Smooth muscle cell (in vitro differentiated cells): ENCODE results near the gene TFIP11. TPM values are rescaled to one million over a fixed set of nuclear protein-coding genes. Genes with fewer than 3 reads are reported as not detected.

ENCODE experiments used
- DNase-seq: peaks from one replicate; lab custom pipeline; 2025; ENCODE audit not compliant: unreplicated experiment; lab: John Stamatoyannopoulos, UW
- H2AFZ ChIP-seq: fragments of 200-600 bp; sonication (generic); 2 replicates; pipeline ENCODE4 v1.6.0; 2016; ENCODE audit warnings: antibody characterized with exemption, low read depth, mild to moderate bottlenecking
- H3F3A ChIP-seq: fragments of 200-600 bp; sonication (generic); 2 replicates; pipeline ENCODE4 v1.6.0; 2017; ENCODE audit warnings: antibody characterized with exemption, low read depth
- H3K27ac ChIP-seq: fragments of 200-600 bp; sonication (generic); 2 replicates; pipeline ENCODE4 v1.5.1; 2016; ENCODE audit warnings: low read depth, mild to moderate bottlenecking
- H3K27me3 ChIP-seq: fragments of 200-600 bp; sonication (generic); 2 replicates; pipeline ENCODE4 v1.6.1; 2016; ENCODE audit warnings: low read depth, mild to moderate bottlenecking
- H3K36me3 ChIP-seq: fragments of 200-600 bp; sonication (generic); 2 replicates; pipeline ENCODE4 v1.5.1; 2016; ENCODE audit warnings: low read depth
- H3K4me1 ChIP-seq: fragments of 200-600 bp; sonication (generic); 2 replicates; pipeline ENCODE4 v1.5.1; 2016; ENCODE audit warnings: low read depth
- H3K4me2 ChIP-seq: fragments of 200-600 bp; sonication (generic); 2 replicates; pipeline ENCODE4 v1.6.0; 2016; ENCODE audit warnings: mild to moderate bottlenecking
- H3K4me3 ChIP-seq: fragments of 200-600 bp; sonication (generic); 2 replicates; pipeline ENCODE4 v1.5.1; 2016; ENCODE audit warnings: mild to moderate bottlenecking
- H3K79me2 ChIP-seq: fragments of 200-600 bp; sonication (generic); 2 replicates; pipeline ENCODE4 v1.6.0; 2016; ENCODE audit warnings: low read depth, mild to moderate bottlenecking
- H3K9ac ChIP-seq: fragments of 200-600 bp; sonication (generic); 2 replicates; pipeline ENCODE4 v1.6.0; 2016; ENCODE audit warnings: low read depth
- H3K9me3 ChIP-seq: fragments of 200-600 bp; sonication (generic); replicated peaks from 2 replicates; pipeline ENCODE4 v1.5.1; 2016; ENCODE audit warnings: low read depth
- H4K20me1 ChIP-seq: fragments of 200-600 bp; sonication (generic); 2 replicates; pipeline ENCODE4 v1.6.0; 2016; ENCODE audit warnings: low read depth
- WGBS: methylation state at CpG from one replicate; pipeline ENCODE4 v1.1.7; 2016; ENCODE audit warnings: low lambda C conversion rate; 5-methylcytosine and 5-hydroxymethylcytosine counted together
- polyA plus RNA-seq: library from polyadenylated mRNA; unstranded; fragments of >200 nt; fragmentation: Nextera tagmentation; extraction: Ambion mirVana; gene quantifications from 2 replicates; pipeline ENCODE4 v1.2.1, GENCODE V29; 2016
- total RNA-seq: library from RNA; depleted of rRNA; stranded (reverse); fragments of >200 nt; gene quantifications from 2 replicates; pipeline ENCODE4 v1.2.3, GENCODE V29; 2014
- TF ChIP-seq, protein P1 (sequence below): fragments of 200-600 bp; sonication (generic); IDR thresholded peaks from 2 replicates; pipeline ENCODE4 v1.5.1; 2017; ENCODE audit warnings: borderline replicate concordance, mild to moderate bottlenecking, antibody characterized with exemption; ENCODE audit not compliant: insufficient read depth, poor library complexity, severe bottlenecking

Gene TFIP11
- total and polyA plus RNA-seq, 2 experiments from 2014 or later = 22.5 to 25.7 TPM

DNA sequence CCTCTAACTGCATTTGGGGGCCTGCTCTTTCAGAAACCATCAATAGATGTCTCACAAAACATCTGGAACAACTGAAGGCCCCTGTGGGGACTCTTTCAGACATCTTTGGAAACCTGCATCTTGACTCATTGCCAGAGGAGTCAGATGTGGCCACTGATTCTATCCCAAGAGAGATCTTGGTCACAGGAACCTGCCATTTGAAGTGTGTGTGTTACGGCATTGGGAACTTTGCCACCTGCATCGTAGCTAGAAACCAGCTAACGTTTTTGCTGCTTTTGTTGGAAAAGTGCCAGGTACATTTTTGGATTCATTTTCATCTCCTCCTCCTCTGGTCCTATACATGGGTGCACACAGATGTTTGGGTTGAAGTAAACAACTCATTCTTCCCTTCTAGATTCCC is 24.3 kb downstream of the TFIP11 start:
- H3F3A ChIP-seq = no peaks in the 10 kb centered on the region
- no peak overlapping the region for H2AFZ ChIP-seq
- TF ChIP-seq, protein P1, sequence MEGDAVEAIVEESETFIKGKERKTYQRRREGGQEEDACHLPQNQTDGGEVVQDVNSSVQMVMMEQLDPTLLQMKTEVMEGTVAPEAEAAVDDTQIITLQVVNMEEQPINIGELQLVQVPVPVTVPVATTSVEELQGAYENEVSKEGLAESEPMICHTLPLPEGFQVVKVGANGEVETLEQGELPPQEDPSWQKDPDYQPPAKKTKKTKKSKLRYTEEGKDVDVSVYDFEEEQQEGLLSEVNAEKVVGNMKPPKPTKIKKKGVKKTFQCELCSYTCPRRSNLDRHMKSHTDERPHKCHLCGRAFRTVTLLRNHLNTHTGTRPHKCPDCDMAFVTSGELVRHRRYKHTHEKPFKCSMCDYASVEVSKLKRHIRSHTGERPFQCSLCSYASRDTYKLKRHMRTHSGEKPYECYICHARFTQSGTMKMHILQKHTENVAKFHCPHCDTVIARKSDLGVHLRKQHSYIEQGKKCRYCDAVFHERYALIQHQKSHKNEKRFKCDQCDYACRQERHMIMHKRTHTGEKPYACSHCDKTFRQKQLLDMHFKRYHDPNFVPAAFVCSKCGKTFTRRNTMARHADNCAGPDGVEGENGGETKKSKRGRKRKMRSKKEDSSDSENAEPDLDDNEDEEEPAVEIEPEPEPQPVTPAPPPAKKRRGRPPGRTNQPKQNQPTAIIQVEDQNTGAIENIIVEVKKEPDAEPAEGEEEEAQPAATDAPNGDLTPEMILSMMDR = no peak
- DNase-seq = no peak
- no peak overlapping the region for H3K9ac ChIP-seq
- H3K27ac ChIP-seq = no peak overlapping the region
- H3K4me1 ChIP-seq = peaks cover 7% of the 10 kb centered on the region
- no peaks in the 10 kb centered on the region for H4K20me1 ChIP-seq
- H3K4me2 ChIP-seq = no peak overlapping the region
- peaks cover 25% of the 10 kb centered on the region for H3K36me3 ChIP-seq
- no peak overlapping the region for H3K4me3 ChIP-seq
- H3K79me2 ChIP-seq = peaks cover 18% of the 10 kb centered on the region
- H3K9me3 ChIP-seq = no peaks in the 10 kb centered on the region
- H3K27me3 ChIP-seq = no peaks in the 10 kb centered on the region
- 89% methylated on average over 3 of the region's 3 CpGs for WGBS

DNA sequence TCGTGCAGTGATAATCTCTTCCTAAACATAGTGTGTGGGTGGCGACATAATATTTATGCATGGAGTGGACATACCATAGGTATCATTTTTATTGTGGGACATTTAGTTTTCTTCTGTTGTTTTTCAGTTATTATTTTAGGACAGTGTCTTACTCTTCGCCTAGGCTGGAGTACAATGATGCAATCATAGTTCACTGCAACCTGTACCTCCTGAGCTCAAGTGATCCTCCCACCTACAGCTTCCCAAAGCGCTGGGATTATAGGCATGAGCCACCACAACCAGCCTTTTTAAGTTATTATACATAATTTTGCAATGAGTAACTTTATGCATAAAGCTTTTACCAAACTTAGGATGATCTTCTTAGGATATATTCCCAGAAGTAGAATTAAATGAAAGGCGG is 25.9 kb downstream of the TFIP11 start:
- Histone ChIP-seq H3K27ac (no peak overlapping the region), H3K4me1 (peaks cover 22% of the 10 kb centered on the region), H3K4me2 (no peak overlapping the region), H3K9me3 (no peaks in the 10 kb centered on the region), H3F3A (peaks cover 11% of the 10 kb centered on the region), H3K36me3 (peaks cover 19% of the 10 kb centered on the region), H3K4me3 (no peak overlapping the region), H3K9ac (no peak overlapping the region), H2AFZ (no peak overlapping the region), H4K20me1 (no peaks in the 10 kb centered on the region), H3K27me3 (no peaks in the 10 kb centered on the region), H3K79me2 (peaks cover 18% of the 10 kb centered on the region)
- WGBS = 85% methylated on average over 5 of the region's 5 CpGs
- TF ChIP-seq, protein P1 = no peak
- no peak for DNase-seq

DNA sequence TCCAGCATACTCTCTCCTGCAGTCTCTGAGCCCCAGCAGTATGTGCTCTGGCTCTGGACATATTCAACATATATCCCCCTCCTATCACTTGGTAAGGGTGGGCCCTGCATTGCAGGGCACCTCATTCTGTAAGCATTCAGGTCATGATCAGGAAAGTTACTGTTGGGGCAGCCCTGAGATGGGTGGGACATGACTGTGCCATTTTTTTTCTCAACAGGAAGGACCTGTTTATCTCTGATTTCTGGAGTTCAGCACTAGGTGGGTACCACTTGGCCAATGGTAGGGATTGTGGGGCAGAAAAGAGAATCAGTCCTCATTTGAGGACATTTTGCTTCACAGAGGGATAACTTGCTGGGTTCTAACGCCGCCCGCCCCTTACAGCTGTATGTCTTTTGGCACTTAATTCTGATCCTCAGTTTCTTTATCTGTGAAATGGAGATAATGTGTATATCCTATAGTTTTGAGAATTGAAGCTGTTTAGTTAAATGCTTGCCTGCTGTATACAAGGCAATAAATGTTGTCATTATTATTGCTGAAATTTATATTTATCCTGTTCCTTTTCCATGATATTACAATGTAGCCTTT is 26.4 kb downstream of the TFIP11 start:
- Histone ChIP-seq H3K9ac (no peak overlapping the region), H3F3A (peaks cover 11% of the 10 kb centered on the region), H3K4me1 (peaks cover 25% of the 10 kb centered on the region), H3K9me3 (no peaks in the 10 kb centered on the region), H3K79me2 (peaks cover 18% of the 10 kb centered on the region), H3K4me3 (no peak overlapping the region), H3K4me2 (no peak overlapping the region), H3K36me3 (peaks cover 14% of the 10 kb centered on the region), H4K20me1 (no peaks in the 10 kb centered on the region), H3K27me3 (no peaks in the 10 kb centered on the region), H3K27ac (peak overlapping the region; percentile 98), H2AFZ (no peak overlapping the region)
- WGBS = 63% methylated on average over 3 of the region's 3 CpGs
- TF ChIP-seq, protein P1 = no peak
- no peak for DNase-seq

DNA sequence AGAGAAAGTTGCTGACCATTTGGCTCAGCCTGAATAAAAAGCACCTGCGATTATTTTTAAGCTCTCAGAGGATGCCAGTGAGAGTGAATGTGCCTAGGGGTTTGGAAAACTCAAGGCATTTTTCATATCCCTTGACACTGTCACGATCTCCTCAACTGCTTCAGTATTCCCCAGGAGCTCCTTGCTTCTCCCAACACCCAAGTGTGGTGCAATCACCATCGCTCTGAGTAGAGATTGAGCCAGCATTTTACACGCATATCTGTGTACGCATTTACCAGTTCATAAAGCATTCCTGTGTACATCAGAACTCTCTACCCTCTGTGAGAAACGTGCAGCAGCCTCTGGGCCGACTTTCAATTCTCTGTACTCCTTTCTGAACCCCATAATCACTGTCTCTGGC is 27.3 kb downstream of the TFIP11 start:
- TF ChIP-seq, protein P1 = no peak
- Histone ChIP-seq H3K79me2 (peaks cover 18% of the 10 kb centered on the region), H3K4me1 (peaks cover 25% of the 10 kb centered on the region), H3K27ac (peak overlapping the region; percentile 98), H3K4me3 (peak overlapping the region; percentile 84), H4K20me1 (no peaks in the 10 kb centered on the region), H3K9ac (peak overlapping the region; percentile 99), H2AFZ (no peak overlapping the region), H3K9me3 (no peaks in the 10 kb centered on the region), H3F3A (peaks cover 11% of the 10 kb centered on the region), H3K27me3 (no peaks in the 10 kb centered on the region), H3K4me2 (peak overlapping the region; percentile 96), H3K36me3 (peaks cover 9% of the 10 kb centered on the region)
- WGBS = 89% methylated on average over 7 of the region's 7 CpGs
- no peak for DNase-seq
